DND-41 (cell line): ENCODE measurements around the gene GUCY2D.

Experiments
- CTCF ChIP-seq: IDR thresholded peaks from 2 replicates; pipeline ENCODE4 v1.5.1; 2012; ENCODE audit warnings: borderline replicate concordance, low read length, moderate library complexity, mild to moderate bottlenecking; ENCODE audit not compliant: poor library complexity, severe bottlenecking; ENCODE audit errors: extremely low read depth
- EZH2 ChIP-seq: IDR thresholded peaks from 3 replicates; pipeline ENCODE4 v1.6.1; 2012; ENCODE audit warnings: borderline replicate concordance, low read depth, mild to moderate bottlenecking, moderate library complexity, low read length, inconsistent platforms; ENCODE audit not compliant: severe bottlenecking

- TF ChIP-seq CTCF (no peak), EZH2 (no peak)
Measured at GRCh38 chr17:8012996-8013640, 10.7 kb downstream of the GUCY2D start.
